KG1 (cell line): ENCODE data around the gene COL20A1.

Experiments
- DNase-seq: peaks from one replicate; lab custom pipeline; 2025; lab: John Stamatoyannopoulos, UW

Gene COL20A1

DNA sequence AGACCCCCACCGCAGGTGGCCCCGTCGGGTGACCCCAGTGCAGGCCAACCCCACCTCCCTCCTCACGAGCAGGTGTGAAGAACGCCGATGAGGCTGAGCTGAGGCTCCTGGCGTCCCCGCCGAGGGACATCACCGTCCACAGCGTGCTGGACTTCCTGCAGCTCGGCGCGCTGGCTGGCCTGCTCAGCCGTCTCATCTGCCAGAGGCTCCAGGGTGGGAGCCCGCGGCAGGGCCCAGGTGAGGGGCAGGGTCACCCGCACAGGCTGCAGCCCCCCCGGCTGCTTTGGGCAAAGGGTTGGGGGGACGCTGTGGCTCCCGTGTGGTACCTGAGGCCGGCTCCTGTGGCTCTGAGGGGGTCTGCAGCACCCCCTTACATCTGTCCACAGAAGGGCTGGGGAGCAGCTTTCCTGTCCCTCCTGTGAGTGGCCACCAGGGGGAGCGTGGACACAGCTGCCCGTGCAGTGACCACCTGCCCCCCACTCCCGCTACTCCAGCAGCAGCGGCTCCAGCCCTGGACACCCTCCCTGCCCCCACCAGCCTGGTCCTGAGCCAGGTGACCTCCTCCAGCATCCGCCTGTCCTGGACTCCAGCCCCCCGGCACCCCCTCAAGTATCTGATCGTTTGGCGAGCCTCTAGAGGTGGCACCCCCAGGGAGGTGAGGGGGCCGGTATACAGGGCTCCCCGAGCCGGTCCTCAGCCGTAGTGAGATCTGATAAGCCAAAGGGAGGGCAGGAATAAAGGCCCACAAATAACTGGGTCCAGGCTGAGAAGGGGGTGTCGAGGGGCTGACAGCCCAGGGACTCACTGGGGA, 16.5 kb downstream of the COL20A1 start:
- DNase-seq = no peak

DNA sequence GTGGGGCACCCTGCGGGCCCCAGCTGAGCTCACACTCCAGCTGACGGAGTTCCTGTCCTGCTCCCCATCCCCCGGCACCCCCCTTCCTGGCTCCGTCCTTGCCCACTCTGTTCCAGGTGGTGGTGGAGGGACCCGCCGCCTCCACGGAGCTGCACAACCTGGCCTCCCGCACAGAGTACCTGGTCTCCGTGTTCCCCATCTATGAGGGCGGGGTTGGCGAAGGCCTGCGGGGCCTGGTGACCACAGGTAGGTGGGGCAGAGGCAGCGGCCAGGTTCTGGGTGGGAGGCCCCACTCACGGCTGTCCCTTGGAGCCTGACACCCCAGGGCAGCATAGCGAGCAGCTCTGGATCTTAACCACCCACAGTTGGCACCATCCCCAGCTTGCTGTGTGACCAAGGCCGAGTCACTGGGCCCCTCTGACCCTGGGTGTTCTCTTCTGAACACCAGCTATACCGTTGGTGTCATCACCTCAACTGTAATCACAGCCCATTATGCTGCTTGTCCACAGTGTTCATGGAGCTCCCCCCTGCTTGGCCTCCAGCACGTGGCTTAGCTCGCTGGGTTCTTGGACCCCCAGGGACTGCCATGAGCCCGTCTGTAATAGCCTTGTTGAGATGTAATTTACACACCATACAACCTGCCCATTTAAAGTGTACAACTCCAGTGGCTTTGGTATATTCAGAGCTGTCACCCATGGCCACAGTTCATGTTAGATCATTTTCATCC, 17.4 kb downstream of the COL20A1 start:
- DNase-seq = no peak

- DNase-seq = no peak
Observed at GRCh38 chr20:63311186-63311832, 18.3 kb downstream of the COL20A1 start.

DNA sequence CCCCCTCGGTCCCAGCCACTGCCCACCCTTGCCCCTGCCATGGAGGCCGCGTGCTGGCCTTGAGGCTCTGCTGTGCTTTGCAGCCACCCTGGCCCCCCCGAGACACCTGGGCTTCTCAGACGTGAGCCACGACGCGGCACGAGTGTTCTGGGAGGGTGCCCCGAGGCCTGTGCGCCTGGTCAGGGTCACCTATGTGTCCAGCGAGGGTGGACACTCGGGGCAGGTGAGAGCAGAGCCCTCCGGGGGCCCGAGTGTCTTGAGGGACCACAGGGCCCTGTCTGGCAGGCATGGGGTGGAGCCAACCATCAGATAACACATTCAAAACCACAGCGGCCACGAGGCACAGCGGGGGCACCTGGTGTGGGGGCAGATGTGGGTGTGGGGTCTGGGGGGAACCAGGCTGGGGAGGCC, 18.9 kb downstream of the COL20A1 start:
- DNase-seq = no peak

GRCh38 chr20:63312273-63312672, 19.3 kb downstream of the COL20A1 start:
- DNase-seq = no peak

DNA sequence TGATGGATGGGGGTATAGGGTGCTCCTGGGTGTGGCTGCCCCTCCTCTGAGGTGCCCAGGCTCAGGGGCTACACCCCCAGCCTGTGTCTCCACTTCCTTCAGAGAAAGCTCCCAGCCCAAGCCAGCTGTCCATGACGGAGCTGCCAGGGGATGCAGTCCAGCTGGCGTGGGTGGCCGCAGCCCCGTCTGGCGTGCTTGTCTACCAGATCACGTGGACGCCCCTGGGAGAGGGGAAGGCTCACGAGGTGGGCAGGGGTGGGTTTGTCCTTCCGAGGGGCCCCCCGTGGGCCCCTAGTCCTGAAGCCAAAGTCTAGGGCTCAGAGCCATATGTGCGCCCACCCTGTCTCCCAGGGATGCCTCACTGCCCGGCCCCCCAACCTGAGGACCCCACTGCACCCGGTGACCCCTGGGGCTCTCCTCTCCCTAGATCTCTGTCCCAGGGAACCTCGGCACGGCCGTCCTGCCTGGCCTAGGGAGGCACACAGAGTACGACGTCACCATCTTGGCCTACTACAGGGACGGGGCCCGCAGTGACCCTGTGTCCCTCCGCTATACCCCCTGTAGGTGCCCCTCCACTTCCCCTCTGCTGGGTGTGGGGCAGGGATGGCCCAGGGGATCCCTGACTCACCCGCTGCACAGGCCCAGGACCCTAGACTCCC, 19.8 kb downstream of the COL20A1 start:
- no peak for DNase-seq

GRCh38 chr20:63313349-63314014, 20.5 kb downstream of the COL20A1 start:
- no peak for DNase-seq

DNA sequence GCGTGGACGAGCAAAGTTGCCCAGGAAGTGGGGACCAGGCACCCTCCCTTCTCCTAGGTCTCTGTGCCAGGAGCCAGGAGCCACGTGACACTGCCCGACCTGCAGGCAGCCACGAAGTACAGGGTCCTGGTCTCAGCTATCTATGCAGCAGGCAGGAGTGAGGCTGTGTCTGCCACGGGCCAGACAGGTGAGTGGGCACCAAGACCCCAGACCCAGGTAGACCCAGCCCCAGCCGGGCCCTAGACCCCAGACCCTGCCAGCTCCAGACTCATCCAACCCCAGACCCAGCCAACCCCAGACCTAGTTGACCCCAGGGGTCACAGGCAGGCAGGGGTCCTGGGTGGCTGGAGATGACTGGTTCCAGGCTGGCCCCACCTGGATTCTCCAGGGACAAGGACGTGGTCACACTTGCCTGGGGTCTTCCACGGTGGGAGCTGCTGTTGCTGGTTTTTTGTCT, 21.1 kb downstream of the COL20A1 start:
- no peak for DNase-seq

- no peak for DNase-seq
Observed at GRCh38 chr20:63314566-63315239, 21.7 kb downstream of the COL20A1 start.

DNA sequence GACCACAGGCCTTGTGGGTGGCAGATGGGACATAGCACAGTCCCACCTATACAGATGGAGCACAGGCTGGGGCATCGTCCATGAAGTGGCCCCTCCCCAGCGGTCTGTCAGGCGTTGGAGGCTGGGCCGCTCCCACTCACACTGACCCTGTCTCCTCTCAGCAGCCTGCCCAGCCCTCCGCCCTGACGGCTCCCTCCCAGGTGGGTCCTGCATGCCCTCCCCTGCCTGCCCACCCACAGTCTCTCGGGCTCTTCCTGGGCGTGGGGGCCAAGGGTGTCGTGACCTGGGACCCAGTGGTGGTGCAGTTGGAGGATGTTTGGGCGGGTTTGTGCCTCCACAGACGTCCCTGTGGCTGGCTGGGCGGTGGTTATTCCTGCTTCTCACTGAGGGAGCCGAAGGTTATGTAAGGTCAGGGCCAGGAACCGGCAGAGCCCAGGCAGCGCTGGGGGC, 22.3 kb downstream of the COL20A1 start:
- no peak for DNase-seq

DNA sequence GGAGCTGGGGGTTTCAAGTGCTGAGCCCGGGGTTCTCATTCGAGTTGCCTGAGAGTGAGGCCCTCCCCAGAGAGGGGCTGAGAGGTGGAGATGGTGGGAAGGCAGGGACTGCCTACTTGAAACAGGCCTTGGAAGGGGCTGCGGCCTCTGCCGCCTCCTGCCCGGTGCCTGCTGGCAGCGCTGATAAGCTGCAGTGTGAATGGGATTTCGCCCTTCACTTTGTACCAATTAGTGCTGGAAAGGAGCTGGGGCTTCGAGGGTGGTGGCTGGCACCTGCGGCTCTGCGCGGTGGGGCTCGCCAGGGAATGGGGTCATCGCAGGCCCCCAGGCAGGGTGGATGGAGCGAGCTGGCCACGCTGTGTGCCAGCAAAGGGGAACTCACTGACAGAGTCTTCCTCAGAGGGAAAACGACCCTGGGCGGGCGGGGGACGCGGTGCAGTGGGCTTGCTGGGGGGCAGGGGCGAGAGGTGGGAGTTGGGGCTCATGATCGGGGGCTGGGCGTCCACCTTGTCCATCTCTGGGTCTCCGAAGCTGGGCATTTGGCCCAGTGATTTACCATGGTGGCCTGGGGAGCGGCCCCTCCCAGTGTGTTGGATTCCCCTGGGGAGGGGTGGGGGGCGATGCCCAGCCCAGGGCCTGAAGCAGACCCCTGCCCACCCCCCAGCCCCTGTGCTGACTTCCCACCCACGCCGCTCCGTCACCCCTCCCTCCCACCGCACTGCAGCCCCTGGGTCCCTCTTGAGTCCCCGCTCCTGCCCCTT, 22.9 kb downstream of the COL20A1 start:
- no peak for DNase-seq

DNA sequence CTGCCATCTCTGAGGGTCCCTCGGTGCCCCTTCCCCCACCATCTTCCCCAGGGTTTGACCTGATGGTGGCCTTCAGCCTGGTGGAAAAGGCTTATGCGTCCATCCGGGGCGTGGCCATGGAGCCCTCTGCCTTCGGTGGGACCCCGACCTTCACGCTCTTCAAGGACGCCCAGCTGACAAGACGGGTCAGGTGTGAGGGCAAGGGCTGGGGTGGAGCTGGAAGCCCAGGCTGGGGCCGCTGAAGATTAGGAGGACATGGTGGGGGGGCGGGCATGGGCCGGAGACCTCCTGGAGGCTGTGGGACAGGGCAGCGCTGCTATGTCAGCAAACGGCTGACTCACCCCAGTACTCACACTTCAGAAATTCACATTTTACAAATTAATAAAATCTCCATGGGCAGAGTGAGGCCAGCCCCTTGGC, 23.5 kb downstream of the COL20A1 start:
- DNase-seq = no peak

DNA sequence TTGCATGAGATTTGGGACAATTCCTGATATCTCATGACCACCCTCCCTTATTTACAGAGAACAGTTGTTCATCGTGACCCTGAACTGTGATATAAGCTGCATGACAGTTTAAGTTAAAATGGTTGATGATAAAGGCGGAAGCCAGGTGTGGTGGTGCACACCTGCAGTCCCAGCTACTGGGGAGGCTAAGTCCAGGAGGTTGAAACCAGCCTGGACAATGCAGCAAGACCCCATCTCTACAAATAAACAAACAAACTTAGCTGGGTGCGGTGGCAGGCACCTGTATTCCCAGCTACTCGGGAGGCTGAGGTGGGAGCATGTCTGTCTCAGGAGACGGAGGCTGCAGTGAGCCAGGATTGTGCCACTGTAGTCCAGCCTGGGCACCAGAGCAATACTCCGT, 24.1 kb downstream of the COL20A1 start:
- DNase-seq = no peak

GRCh38 chr20:63317601-63318291, 24.8 kb downstream of the COL20A1 start:
- no peak for DNase-seq

DNA sequence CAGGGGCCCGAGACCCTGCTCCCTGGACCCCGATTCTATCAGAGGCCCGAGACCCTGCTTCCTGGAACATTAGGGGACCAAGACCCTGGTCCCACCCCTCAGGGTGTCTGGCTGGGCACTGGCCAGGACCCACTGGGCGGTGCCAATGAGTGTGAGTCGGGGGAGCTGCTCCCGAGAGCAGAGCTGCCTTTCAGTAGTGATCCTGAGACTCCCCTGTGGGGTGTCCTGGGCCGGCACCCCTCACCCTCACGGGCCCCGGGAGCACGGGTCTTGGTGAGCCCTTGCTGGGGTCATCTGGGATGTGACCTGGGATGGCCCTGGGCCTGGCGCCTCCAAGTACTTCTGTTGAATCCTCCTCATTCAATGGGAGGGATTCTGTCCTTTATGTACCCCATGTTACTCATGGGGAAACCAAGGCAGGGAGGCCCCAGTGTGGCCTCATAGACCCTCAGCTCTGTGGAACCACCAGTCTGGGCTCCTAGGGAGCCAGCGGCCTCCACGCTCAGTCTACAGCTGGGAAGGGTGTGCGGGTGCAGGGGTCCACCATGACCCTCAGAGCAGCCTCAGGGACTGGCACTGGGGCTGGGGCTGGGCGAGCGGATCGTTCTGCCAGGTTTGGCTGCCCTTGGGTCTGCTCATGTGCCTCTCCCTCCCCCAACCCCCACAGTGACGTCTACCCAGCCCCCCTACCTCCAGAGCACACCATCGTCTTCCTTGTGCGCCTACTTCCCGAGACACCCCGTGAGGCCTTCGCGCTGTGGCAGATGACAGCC, 25.6 kb downstream of the COL20A1 start:
- no peak for DNase-seq

- DNase-seq = no peak
Observed at GRCh38 chr20:63319164-63320040, 26.4 kb downstream of the COL20A1 start.

DNA sequence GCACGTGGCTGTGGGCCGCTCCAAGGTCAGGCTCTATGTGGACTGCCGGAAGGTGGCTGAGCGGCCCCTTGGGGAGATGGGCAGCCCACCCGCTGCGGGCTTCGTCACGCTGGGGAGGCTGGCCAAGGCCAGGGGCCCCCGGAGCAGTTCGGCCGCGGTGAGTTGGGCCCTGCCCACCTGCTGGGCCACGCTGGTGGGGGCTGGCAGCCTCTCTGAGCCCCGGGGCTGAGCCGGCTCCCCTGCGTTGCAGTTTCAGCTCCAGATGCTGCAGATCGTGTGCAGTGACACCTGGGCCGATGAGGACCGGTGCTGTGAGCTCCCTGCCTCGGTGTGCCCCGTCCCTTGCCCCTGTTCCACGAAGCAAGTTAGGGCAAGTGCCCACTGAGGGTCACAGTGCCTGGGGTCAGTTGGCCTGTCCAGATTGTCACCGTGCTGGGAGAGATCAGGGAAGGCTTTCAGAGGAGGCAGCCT, 27.1 kb downstream of the COL20A1 start:
- no peak for DNase-seq
